A549 (cell line): ENCODE measurements around the gene PFN3. TPM values are rescaled to one million over a fixed set of nuclear protein-coding genes. Genes with fewer than 3 reads are reported as not detected.
A peak's percentile ranks its signal among the peaks of the same experiment; 100 is the strongest.

ENCODE experiments used
- ATAC-seq, 2 experiments: fragments of 200-7000 bp in 1 of 2; fragments of >200 bp in 1 of 2; cut with Nextera tagmentation in 1 of 2; cut with Tn5 transposase in 1 of 2; 3 replicates each; pipeline versions ENCODE4 v1.8.0 to v1.9.1; 2018 to 2020; ENCODE audit warnings: mild to moderate bottlenecking in 1 of 2, moderate library complexity in 1 of 2
- CTCF ChIA-PET: fragments of 300-600 bp; sonication (Branson Sonifier 250); formaldehyde crosslinking; extraction: SDS; loops from one replicate; lab custom pipeline; 2021; ENCODE audit warnings: antibody characterized with exemption, inconsistent platforms; lab: Yijun Ruan, JAX
- POLR2A ChIA-PET: fragments of 350-600 bp; formaldehyde crosslinking; extraction: SDS; loops from one replicate; lab custom pipeline; 2021; ENCODE audit warnings: antibody characterized with exemption, inconsistent platforms; lab: Yijun Ruan, JAX
- DNase-seq, 2 experiments: peaks; one replicate each; pipeline versions ENCODE4 v3.0.0 to v3.0.0-alpha.2; 2011 to 2016; ENCODE audit warnings: low read depth in 1 of 2, low spot score in 1 of 2
- FAIRE-seq: peaks from 2 replicates; lab custom pipeline; 2011; peaks lifted over from hg19 to GRCh38; lab: Jason Lieb, UNC
- H3K27ac ChIP-seq, 2 experiments: fragments of >200 bp; sonication (Bioruptor Twin); formaldehyde crosslinking; 3 replicates each; pipeline ENCODE4 v1.5.1; 2016 to 2017
- H3K4me1 ChIP-seq: fragments of >200 bp; sonication (Bioruptor Twin); formaldehyde crosslinking; 3 replicates; pipeline ENCODE4 v1.6.1; 2016
- H3K4me2 ChIP-seq: fragments of >200 bp; sonication (Bioruptor Twin); formaldehyde crosslinking; 3 replicates; pipeline ENCODE4 v1.6.1; 2016
- H3K4me3 ChIP-seq: fragments of >200 bp; sonication (Bioruptor Twin); formaldehyde crosslinking; 3 replicates; pipeline ENCODE4 v1.5.1; 2016
- H3K9me3 ChIP-seq: fragments of >200 bp; sonication (Bioruptor Twin); formaldehyde crosslinking; 3 replicates; pipeline ENCODE4 v1.6.1; 2016
- CEBPB ChIP-seq, 2 experiments: fragments of >200 bp in 1 of 2; sonication (Bioruptor Twin) in 1 of 2; formaldehyde crosslinking in 1 of 2; IDR thresholded peaks; 2 replicates each; pipeline ENCODE4 v1.6.1; 2012 to 2016
- CHD4 ChIP-seq: fragments of 200-600 bp; sonication (generic); IDR thresholded peaks from 2 replicates; pipeline ENCODE4 v1.6.1; 2016; ENCODE audit warnings: antibody characterized with exemption, mild to moderate bottlenecking, borderline replicate concordance
- EHF ChIP-seq: fragments of 250-450 bp; sonication (Bioruptor Pico); IDR thresholded peaks from 2 replicates; pipeline ENCODE4 v1.5.0; 2020; ENCODE audit warnings: mild to moderate bottlenecking
- GATA3 ChIP-seq: IDR thresholded peaks from 2 replicates; pipeline ENCODE4 v1.6.1; 2012; ENCODE audit warnings: borderline replicate concordance
- HDAC2 ChIP-seq: fragments of 200-600 bp; sonication (generic); IDR thresholded peaks from 2 replicates; pipeline ENCODE4 v1.6.1; 2016
- KDM1A ChIP-seq: fragments of 200-600 bp; sonication (generic); IDR thresholded peaks from 2 replicates; pipeline ENCODE4 v1.6.1; 2016; ENCODE audit warnings: low read depth, mild to moderate bottlenecking
- POLR2AphosphoS2 ChIP-seq: conservative IDR thresholded peaks from 2 replicates; pipeline ENCODE4 v1.6.1; 2012; ENCODE audit warnings: low read length, improper control_type of control experiment, inconsistent platforms
- RFX5 ChIP-seq: fragments of 450-650 bp; IDR thresholded peaks from 2 replicates; pipeline ENCODE4 v1.7.1; 2014; ENCODE audit warnings: antibody characterized with exemption, mild to moderate bottlenecking, moderate library complexity
- RNF2 ChIP-seq: fragments of 200-600 bp; sonication (generic); IDR thresholded peaks from 2 replicates; pipeline ENCODE4 v1.6.1; 2016; ENCODE audit warnings: low read depth, mild to moderate bottlenecking, antibody characterized with exemption, moderate library complexity, borderline replicate concordance
- SMC3 ChIP-seq: fragments of >200 bp; sonication (Bioruptor Twin); formaldehyde crosslinking; IDR thresholded peaks from 3 replicates; pipeline ENCODE4 v1.6.1; 2018; ENCODE audit warnings: inconsistent platforms
- WGBS: methylation state at CpG from one replicate; pipeline ENCODE4 v1.1.6; 2017; ENCODE audit errors: missing lambda C conversion rate; 5-methylcytosine and 5-hydroxymethylcytosine counted together
- polyA plus RNA-seq, 4 experiments: library from polyadenylated mRNA; depleted of rRNA in 3 of 4; stranded (reverse); fragments of >200 nt; fragmentation: RNase III in 1 of 4; extraction: RNeasy Plus Mini Kit Qiagen cat#74134 plus additional on column Dnase treatment in 1 of 4; gene quantifications; 2 replicates in 3 of 4; 3 replicates in 1 of 4; pipeline ENCODE4 v1.2.3, GENCODE V29; 2011 to 2017
- TF ChIP-seq, protein P1 (sequence below): IDR thresholded peaks from 2 replicates; pipeline ENCODE4 v1.6.1; 2012; ENCODE audit warnings: low read depth, borderline replicate concordance
- TF ChIP-seq, protein P2 (sequence below): IDR thresholded peaks from 2 replicates; pipeline ENCODE4 v1.6.1; 2012
- TF ChIP-seq, protein P3 (sequence below): fragments of 450-650 bp; IDR thresholded peaks from 2 replicates; pipeline ENCODE4 v1.6.1; 2014; ENCODE audit warnings: antibody characterized with exemption

The PFN3 gene
- polyA plus RNA-seq, 2 of the 4 experiments (the other 2 are of a cell fraction), result not detected

DNA sequence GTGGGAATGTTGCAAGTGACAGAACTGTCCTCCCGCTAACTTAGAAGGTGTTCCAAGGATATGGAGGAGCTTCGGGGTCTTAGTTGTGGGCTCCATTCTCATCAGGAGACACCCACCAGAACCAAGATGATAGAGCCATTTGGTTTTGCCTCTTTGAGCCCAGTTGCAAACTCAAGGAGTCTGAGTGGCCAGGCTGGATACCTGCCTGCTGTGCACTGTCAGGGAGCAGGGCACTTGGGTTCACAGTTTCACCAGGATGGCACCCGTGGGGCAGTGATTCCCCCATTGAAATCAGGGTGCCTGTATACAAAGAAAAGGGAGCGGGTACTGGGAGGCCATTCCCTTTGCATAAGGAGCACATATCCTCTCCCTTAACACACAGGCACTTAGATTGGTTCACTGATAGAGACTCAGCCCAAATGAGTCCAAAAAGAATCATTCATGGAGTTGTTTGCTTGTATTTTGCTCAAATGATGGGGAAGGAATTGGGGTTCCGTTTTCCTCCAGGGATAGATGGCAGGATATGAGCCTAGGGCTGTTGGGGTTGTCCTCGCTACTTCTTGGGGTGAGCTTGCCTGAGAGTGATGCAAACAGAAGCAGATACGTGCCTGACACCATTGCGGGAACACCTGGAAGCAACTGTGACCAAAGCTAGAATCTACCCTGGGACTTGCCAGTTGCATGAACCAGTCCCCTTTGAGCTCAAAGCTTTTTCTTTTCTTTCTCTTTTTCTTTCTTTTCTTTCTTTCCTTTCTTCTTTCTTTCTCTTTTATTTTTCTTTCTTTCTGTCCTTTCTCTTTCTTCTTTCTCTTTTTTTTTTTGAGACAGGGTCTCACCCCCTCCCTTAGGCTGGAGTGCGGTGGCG lies 44.8 kb upstream of the PFN3 start:
- WGBS, result 94% methylated on average over 10 of the region's 10 CpGs
- ChIA-PET POLR2A (interaction anchor here (0.7 to 3.5 kb wide), 2 partner anchors 19 to 312 kb away, joined by 3 to 41 read pairs; partner anchors contain the start of gene GRK6), CTCF (interaction anchor here (1.4 to 25.5 kb wide), 6 partner anchors 8 to 135 kb away, joined by 3 to 871 read pairs (median 248); partner anchors contain the start of genes F12, GRK6, PDLIM7 and PFN3)
- DNase-seq (no peak), FAIRE-seq (no peak), ATAC-seq (no peak)
- Histone ChIP-seq H3K27ac (no peak overlapping the region), H3K4me1 (peaks cover 21% of the 10 kb centered on the region), H3K4me2 (peak overlapping the region; percentile 96; the same call in 2 of the 3 replicates), H3K9me3 (no peaks in the 10 kb centered on the region), H3K4me3 (no peak overlapping the region)
- TF ChIP-seq SMC3 (no peak), HDAC2 (no peak), CEBPB (IDR thresholded peaks at IDR 0.05) (no peak), RFX5 (no peak), RNF2 (no peak)
- TF ChIP-seq, protein P1, sequence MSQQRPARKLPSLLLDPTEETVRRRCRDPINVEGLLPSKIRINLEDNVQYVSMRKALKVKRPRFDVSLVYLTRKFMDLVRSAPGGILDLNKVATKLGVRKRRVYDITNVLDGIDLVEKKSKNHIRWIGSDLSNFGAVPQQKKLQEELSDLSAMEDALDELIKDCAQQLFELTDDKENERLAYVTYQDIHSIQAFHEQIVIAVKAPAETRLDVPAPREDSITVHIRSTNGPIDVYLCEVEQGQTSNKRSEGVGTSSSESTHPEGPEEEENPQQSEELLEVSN, result no peak
- TF ChIP-seq, protein P2, sequence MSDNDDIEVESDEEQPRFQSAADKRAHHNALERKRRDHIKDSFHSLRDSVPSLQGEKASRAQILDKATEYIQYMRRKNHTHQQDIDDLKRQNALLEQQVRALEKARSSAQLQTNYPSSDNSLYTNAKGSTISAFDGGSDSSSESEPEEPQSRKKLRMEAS, result no peak

DNA sequence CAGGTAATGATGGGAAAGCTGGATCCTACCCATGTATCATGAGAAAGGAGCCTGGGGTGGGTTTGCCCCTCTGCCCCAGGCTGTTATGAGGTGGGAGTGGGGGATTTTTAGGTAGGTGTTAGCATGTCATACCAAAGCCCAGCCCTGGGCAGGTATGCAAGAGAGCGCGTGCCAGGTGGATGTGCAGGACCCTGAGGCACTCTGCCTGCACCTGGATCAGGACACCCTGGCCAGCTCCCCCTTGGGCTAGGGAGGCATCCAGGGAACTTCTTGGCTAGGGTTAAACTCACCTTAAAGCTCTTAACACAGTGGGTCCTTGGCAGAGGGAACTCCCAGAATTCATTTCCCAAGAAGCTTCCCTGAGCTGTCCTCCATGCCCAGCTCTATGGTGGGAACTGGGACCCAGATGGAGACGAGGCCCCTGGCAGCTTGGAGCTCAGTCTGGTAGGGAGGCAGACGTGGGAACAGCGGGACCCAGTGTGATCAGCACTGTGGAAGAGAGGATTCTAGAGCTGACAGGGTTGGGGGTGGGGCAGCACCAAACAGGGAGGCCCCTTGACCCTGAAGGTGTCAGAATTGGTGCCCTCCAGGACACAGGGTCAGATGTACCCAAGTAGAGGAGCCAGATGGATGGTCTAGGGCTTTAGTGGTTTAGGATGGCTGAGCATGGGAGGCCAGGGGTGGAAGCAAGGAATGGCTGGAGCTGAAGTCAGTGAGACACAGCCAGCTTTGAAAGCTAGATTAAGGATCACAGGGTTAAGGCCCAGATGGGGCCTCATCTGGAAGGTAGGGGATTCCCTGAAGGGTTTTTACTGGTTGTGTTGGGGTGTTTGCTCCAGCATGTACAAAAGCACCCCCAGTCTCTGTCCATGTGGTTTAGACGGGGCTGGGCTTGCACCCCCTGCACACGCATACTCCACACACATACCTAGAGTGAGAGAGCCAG lies 43.9 kb upstream of the PFN3 start:
- no peak overlapping the region for H3K4me3 ChIP-seq
- WGBS, result 98% methylated on average over 6 of the region's 7 CpGs
- no peaks in the 10 kb centered on the region for H3K9me3 ChIP-seq
- ChIA-PET CTCF (interaction anchor here (1.2 to 25.5 kb wide), 7 partner anchors 9 to 134 kb away, joined by 3 to 871 read pairs (median 142); partner anchors contain the start of genes F12, GRK6, PDLIM7 and PFN3), POLR2A (interaction anchor here (1.2 kb wide), 1 partner anchor 18 kb away, joined by 8 read pairs; the partner anchor contains the start of gene GRK6)
- peaks cover 21% of the 10 kb centered on the region for H3K4me1 ChIP-seq
- FAIRE-seq (no peak), DNase-seq (no peak), ATAC-seq (no peak)
- H3K27ac ChIP-seq, result no peak overlapping the region
- TF ChIP-seq POLR2AphosphoS2 (0 out of 2 replicates have a peak, but pooled peaks have one; percentile 21), EHF (CRISPR knock-in tag) (no peak), CHD4 (no peak), KDM1A (no peak)
- TF ChIP-seq, protein P1, result no peak
- TF ChIP-seq, protein P3, sequence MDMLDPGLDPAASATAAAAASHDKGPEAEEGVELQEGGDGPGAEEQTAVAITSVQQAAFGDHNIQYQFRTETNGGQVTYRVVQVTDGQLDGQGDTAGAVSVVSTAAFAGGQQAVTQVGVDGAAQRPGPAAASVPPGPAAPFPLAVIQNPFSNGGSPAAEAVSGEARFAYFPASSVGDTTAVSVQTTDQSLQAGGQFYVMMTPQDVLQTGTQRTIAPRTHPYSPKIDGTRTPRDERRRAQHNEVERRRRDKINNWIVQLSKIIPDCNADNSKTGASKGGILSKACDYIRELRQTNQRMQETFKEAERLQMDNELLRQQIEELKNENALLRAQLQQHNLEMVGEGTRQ, result no peak
- H3K4me2 ChIP-seq, result no peak overlapping the region

DNA sequence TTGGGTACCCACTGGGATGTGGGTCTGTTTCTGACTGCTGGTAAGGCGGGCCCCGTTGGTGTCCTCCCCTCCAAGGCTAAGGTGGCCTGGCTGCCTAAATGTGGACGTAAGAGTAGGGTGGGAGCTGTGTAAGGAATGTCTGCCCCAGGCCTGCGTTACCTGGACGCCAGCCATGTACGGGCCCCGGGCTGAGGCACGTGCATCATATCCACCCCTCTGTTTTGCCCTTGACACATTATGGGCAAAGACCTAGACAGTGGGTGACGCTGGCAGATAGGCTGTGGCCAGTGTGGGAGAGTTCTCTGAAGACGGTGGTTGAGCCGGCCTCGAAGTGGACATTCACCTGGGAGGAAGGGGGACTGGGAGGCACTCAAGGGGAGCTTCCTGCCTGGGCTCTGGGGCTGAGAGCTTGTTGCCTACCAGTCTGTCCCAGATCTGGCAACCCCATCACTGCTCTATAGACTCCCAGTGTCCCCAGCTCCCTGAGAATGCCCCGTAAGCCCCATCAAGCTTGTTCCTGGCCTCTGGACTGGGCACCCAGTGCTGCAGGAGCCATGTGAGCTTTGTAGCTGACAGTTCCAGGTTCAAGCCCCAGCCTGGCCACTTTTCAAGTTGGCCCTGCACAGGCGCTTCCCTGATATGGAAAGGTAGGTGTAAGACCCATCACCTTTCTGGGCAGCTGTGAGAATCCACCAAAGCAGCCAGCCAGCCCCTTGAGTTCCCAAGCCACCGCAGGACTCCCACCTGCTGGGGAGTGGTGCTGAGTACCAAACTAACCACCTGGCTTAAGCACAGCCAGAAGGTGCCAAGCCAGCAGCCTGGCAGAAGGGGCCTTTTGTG lies 42.9 kb upstream of the PFN3 start:
- ChIA-PET CTCF (interaction anchor here (1.2 to 25.5 kb wide), 5 partner anchors 10 to 73 kb away, joined by 3 to 871 read pairs (median 354); partner anchors contain the start of genes F12, GRK6, PDLIM7 and PFN3), POLR2A (interaction anchor here (0.5 to 1.2 kb wide), 2 partner anchors 17 to 89 kb away, joined by 3 to 8 read pairs; partner anchors contain the start of gene GRK6)
- Histone ChIP-seq H3K4me2 (no peak overlapping the region), H3K27ac (no peak overlapping the region), H3K4me1 (peaks cover 11% of the 10 kb centered on the region), H3K9me3 (no peaks in the 10 kb centered on the region), H3K4me3 (no peak overlapping the region)
- DNase-seq (no peak), ATAC-seq (no peak), FAIRE-seq (no peak)
- TF ChIP-seq GATA3 (no peak), POLR2AphosphoS2 (peak; percentile 39; the same call in 1 of the 2 replicates)
- TF ChIP-seq, protein P2, result no peak
- WGBS, result 92% methylated on average over 14 of the region's 15 CpGs
